Esophagus squamous epithelium (tissue), 5 donors: ENCODE results near the gene RNF126. TPM values are rescaled to one million over a fixed set of nuclear protein-coding genes. Genes with fewer than 3 reads are reported as not detected.

ENCODE experiments used
- DNase-seq: peaks from one replicate; lab custom pipeline; 2025; lab: John Stamatoyannopoulos, UW
- H3K27ac ChIP-seq, 4 donors: fragments of 200-600 bp; sonication (generic); one replicate each; pipeline ENCODE4 v1.5.1; 2016 to 2019; ENCODE audit warnings: mild to moderate bottlenecking in 1 of 4
- H3K27me3 ChIP-seq, 4 donors: fragments of 200-600 bp; sonication (generic); 1 replicate in 3 of 4; 2 replicates in 1 of 4; pipeline versions ENCODE4 v1.5.1 to v1.6.0; 2017 to 2021; ENCODE audit warnings: antibody characterized with exemption in 1 of 4
- H3K36me3 ChIP-seq, 3 donors: fragments of 200-600 bp; sonication (generic); one replicate each; pipeline ENCODE4 v1.5.1; 2016 to 2019
- H3K4me1 ChIP-seq, 3 donors: fragments of 200-600 bp; sonication (generic); one replicate each; pipeline ENCODE4 v1.5.1; 2017 to 2019
- H3K4me3 ChIP-seq, 4 donors: fragments of 200-600 bp; sonication (generic); 1 replicate in 3 of 4; 2 replicates in 1 of 4; pipeline ENCODE4 v1.5.1; 2016 to 2019; ENCODE audit warnings: mild to moderate bottlenecking in 2 of 4, moderate library complexity in 1 of 4
- H3K9me3 ChIP-seq, 3 donors: fragments of 200-600 bp; sonication (generic); one replicate each; pipeline ENCODE4 v1.5.1; 2016 to 2019
- CTCF ChIP-seq, 6 experiments: fragments of 450-650 bp in 4 of 6; fragments of 200-600 bp in 2 of 6; sonication (generic) in 2 of 6; IDR thresholded peaks; one replicate each; pipeline ENCODE4 v1.5.1; 2016 to 2019; ENCODE audit warnings: antibody characterized with exemption in 6 of 6, mild to moderate bottlenecking in 4 of 6, moderate library complexity in 4 of 6
- POLR2A ChIP-seq, 4 donors: fragments of 450-650 bp; IDR thresholded peaks; one replicate each; pipeline ENCODE4 v1.6.1; 2017; ENCODE audit warnings: antibody characterized with exemption in 4 of 4, mild to moderate bottlenecking in 4 of 4, moderate library complexity in 3 of 4
- WGBS, 2 donors: methylation state at CpG; one replicate each; pipeline ENCODE4 v1.1.5; 2018; 5-methylcytosine and 5-hydroxymethylcytosine counted together
- intact Hi-C: fragments of 100-400 bp; cut with DNase I; formaldehyde crosslinking; loops from one replicate; pipeline ENCODE4 v1.15.0; 2022
- total RNA-seq, 4 donors: library from RNA; depleted of rRNA; stranded (reverse); fragments of >200 nt; gene quantifications; one replicate each; pipeline ENCODE4 v1.1.0, GENCODE V29; 2016
- donor health status: DM: yes; HTN: yes; CAD: no.

The RNF126 gene
- total RNA-seq, 4 donors from 2014 or later = 82.1 to 118 (median 98.4) TPM

DNA sequence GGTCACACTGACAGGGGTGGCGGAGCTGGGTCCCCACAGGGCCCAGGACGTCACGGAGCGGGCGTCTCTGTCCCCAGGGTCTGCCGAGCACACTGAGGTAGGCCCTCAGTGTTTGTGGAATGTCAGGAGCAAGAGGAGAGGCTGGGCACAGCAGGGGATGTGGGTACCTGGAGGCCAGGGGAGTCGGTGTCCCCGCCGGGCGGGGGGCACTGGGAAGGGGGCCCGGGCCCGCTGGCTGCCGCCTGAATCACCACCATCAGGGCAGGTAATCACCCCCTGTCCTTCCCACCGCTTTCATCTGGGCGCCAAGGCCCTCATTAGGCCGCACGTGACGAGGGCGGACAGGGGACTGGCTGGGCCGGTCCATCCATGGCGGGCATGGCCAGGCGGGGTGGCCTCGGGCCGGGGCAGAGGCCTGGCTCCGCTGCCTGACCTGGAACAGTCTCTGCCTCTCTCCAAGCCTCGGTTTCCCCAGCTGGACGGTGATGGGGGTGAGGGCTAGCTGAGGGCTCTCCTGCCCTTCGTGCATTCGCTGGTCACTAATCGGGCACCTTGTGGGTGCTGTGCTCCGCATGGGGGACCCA is 22.3 kb downstream of the RNF126 start:
- TF ChIP-seq CTCF (IDR thresholded peaks at IDR 0.05) (no peak), POLR2A (IDR thresholded peaks at IDR 0.05) (no peak)
- intact Hi-C loops = no loop called here
- 100% methylated on average over 1 of the region's 31 CpGs; no CpG with 5 or more reads in 1 of the 2 donors for WGBS, 2 donors
- H3K4me3 ChIP-seq = peak overlapping the region in 1 of 4 donors; percentile 40
- no peak for DNase-seq
- peaks cover 0 to 18% (median 0%) of the 10 kb centered on the region in 3 donors for H3K36me3 ChIP-seq
- peak overlapping the region in 1 of 4 donors; percentile 60 for H3K27ac ChIP-seq
- H3K9me3 ChIP-seq = no peaks in the 10 kb centered on the region
- peaks cover 14 to 27% (median 15%) of the 10 kb centered on the region in 3 donors for H3K4me1 ChIP-seq
- H3K27me3 ChIP-seq = no peaks in the 10 kb centered on the region

DNA sequence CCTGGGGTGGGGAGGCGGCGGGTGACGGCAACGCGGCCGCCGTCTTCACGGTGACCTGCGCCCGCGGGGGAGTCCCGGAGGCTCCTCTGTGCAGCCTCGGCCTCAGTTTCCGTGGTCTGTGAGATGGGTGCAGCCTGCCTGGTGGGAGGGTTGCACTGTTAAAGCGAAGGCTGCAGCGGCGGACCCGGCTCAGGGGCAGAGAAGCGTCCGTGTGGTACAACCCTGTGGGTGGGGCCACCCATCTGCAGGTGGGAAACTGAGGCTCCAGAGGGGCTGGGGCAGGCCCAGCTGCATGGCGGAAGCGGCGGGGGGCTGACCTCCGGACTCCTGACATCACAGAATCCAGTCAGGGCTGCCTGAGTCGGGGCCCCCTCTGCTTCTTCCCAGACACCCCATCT is 22.9 kb downstream of the RNF126 start:
- 55 to 60% methylated on average over 1 to 4 of the region's 25 CpGs for WGBS, 2 donors
- peaks cover 14 to 27% (median 15%) of the 10 kb centered on the region in 3 donors for H3K4me1 ChIP-seq
- H3K27ac ChIP-seq = peak overlapping the region in 3 of 4 donors; percentile 25 to 60 (median 36)
- no peak for DNase-seq
- H3K4me3 ChIP-seq = peak overlapping the region; percentile 32 to 69 (median 44)
- peaks cover 0 to 12% (median 0%) of the 10 kb centered on the region in 3 donors for H3K36me3 ChIP-seq
- H3K9me3 ChIP-seq = no peaks in the 10 kb centered on the region
- intact Hi-C loops = no loop called here
- H3K27me3 ChIP-seq = no peaks in the 10 kb centered on the region
- TF ChIP-seq CTCF (IDR thresholded peaks at IDR 0.05) = no peak
- no peak for TF ChIP-seq POLR2A (IDR thresholded peaks at IDR 0.05)

DNA sequence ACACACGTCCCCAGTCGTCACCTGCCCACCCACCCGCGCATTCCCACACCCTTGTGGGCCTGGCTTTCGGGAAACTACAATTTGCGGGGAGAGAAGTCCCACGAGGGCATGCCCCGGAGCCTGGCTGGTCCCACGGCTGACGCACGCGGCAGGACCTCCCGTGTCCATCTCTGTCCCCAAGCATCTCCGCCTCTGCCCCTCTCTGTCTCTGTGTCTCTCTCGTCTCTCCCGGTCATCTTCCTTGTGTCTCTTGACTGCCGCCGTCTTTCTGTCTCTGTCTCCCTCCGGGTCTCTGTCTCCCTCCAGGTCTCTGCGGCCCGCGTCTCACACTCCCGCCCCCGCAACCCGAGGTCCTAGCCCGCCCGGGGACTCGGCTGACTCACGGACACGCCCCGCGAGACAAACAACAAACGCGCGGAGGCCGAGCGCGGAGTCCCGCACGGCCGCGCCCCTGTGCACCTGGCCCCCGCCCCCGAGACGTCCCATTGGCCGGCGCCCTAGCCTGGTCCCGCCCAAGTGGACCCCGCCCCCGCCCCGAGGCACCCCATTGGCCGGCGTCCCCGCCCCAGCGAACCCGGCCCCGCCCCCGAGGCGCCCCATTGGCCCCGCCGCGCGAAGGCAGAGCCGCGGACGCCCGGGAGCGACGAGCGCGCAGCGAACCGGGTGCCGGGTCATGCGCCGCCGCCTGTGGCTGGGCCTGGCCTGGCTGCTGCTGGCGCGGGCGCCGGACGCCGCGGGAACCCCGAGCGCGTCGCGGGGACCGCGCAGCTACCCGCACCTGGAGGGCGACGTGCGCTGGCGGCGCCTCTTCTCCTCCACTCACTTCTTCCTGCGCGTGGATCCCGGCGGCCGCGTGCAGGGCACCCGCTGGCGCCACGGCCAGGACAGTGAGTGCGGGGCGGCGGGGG is 23.5 kb downstream of the RNF126 start, which contains the start of gene FGF22:
FGF22 (plus strand) TSS at position 627 of the 908 bp plus-strand sequence; CDS start at position 674, 47 bp downstream.
- H3K27me3 ChIP-seq = no peaks in the 10 kb centered on the region
- H3K9me3 ChIP-seq = no peaks in the 10 kb centered on the region
- DNase-seq = peak; percentile 63
- no peak for TF ChIP-seq POLR2A (IDR thresholded peaks at IDR 0.05)
- no peak for TF ChIP-seq CTCF (IDR thresholded peaks at IDR 0.05)
- H3K27ac ChIP-seq = peak within 1 kb of the TSS in 3 of 4 donors; percentile 25 to 60 (median 36)
- WGBS, 2 donors = 8 to 12% methylated on average over 17 to 21 of the region's 109 CpGs
- intact Hi-C loops = no loop called here
- peaks cover 0 to 6% (median 0%) of the 10 kb centered on the region in 3 donors for H3K36me3 ChIP-seq
- H3K4me1 ChIP-seq = peaks cover 14 to 32% (median 16%) of the 10 kb centered on the region in 3 donors
- peak within 1 kb of the TSS; percentile 32 to 69 (median 44) for H3K4me3 ChIP-seq

- H3K27ac ChIP-seq = peak overlapping the region in 2 of 4 donors; percentile 25 to 60
- intact Hi-C loops = no loop called here
- H3K27me3 ChIP-seq = no peaks in the 10 kb centered on the region
- H3K4me3 ChIP-seq = peak overlapping the region; percentile 16 to 69 (median 44)
- no peaks in the 10 kb centered on the region for H3K36me3 ChIP-seq
- no peak for TF ChIP-seq CTCF (IDR thresholded peaks at IDR 0.05)
- no peak for TF ChIP-seq POLR2A (IDR thresholded peaks at IDR 0.05)
- no peak for DNase-seq
- H3K4me1 ChIP-seq = peaks cover 20 to 39% (median 22%) of the 10 kb centered on the region in 3 donors
- 52% methylated on average over 6 of the region's 17 CpGs; no CpG with 5 or more reads in 1 of the 2 donors for WGBS, 2 donors
- H3K9me3 ChIP-seq = no peaks in the 10 kb centered on the region
Measured at GRCh38 chr19:638906-639252, 24.1 kb downstream of the RNF126 start.
